ENCODE measurements around the gene ERCC6L2.

GRCh38 chr9:95903398-95903797 is 27.9 kb downstream of the ERCC6L2 start:
- no peak for TF ChIP-seq POLR2AphosphoS5 (IDR thresholded peaks at IDR 0.05; ENCODE audit: low read depth, low read length)
- TF ChIP-seq, protein P1, sequence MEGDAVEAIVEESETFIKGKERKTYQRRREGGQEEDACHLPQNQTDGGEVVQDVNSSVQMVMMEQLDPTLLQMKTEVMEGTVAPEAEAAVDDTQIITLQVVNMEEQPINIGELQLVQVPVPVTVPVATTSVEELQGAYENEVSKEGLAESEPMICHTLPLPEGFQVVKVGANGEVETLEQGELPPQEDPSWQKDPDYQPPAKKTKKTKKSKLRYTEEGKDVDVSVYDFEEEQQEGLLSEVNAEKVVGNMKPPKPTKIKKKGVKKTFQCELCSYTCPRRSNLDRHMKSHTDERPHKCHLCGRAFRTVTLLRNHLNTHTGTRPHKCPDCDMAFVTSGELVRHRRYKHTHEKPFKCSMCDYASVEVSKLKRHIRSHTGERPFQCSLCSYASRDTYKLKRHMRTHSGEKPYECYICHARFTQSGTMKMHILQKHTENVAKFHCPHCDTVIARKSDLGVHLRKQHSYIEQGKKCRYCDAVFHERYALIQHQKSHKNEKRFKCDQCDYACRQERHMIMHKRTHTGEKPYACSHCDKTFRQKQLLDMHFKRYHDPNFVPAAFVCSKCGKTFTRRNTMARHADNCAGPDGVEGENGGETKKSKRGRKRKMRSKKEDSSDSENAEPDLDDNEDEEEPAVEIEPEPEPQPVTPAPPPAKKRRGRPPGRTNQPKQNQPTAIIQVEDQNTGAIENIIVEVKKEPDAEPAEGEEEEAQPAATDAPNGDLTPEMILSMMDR (IDR thresholded peaks at IDR 0.05), result no peak
- TF ChIP-seq ZBTB33 (IDR thresholded peaks at IDR 0.05; ENCODE audit: borderline replicate concordance, low read depth), result no peak
- TF ChIP-seq TEAD4 (IDR thresholded peaks at IDR 0.05; ENCODE audit: borderline replicate concordance, insufficient read depth), result no peak
- no peak for TF ChIP-seq REST (IDR thresholded peaks at IDR 0.05; ENCODE audit: low read depth, low read length)
- no peak for TF ChIP-seq RXRA (IDR thresholded peaks at IDR 0.05; ENCODE audit: borderline replicate concordance, low read depth)
- TF ChIP-seq TAF1 (IDR thresholded peaks at IDR 0.05; ENCODE audit: borderline replicate concordance, low read depth, low read length), result no peak

Data from SK-N-SH (cell line).